Activated CD4-positive, alpha-beta T cell treated with anti-CD3 and anti-CD28 coated beads for 24 hours (primary cell): Measurements from ENCODE around the gene WDFY2.
"Not testable (repeated sequence)": the region's sequence is repeated elsewhere in the genome, so short reads cannot be mapped to it uniquely, and the experiment has no call there.

Source experiments
- DNase-seq, 2 donors: peaks; one replicate each; pipeline ENCODE4 v3.0.0-alpha.2; 2020; ENCODE audit warnings: low read depth in 2 of 2

Gene WDFY2

GRCh38 chr13:51632591-51633362, 48.5 kb downstream of the WDFY2 start:
- no peak for DNase-seq

- DNase-seq, result no peak
These were observed 51.0 kb downstream of the WDFY2 start for GRCh38 chr13:51635137-51635878.

- DNase-seq, result no peak
These were observed 52.2 kb downstream of the WDFY2 start for GRCh38 chr13:51636349-51636890.

- DNase-seq, result no peak
These were observed 53.6 kb downstream of the WDFY2 start for GRCh38 chr13:51637852-51638215.

- DNase-seq, result no peak
These were observed 54.1 kb downstream of the WDFY2 start for GRCh38 chr13:51638216-51638871.

DNA sequence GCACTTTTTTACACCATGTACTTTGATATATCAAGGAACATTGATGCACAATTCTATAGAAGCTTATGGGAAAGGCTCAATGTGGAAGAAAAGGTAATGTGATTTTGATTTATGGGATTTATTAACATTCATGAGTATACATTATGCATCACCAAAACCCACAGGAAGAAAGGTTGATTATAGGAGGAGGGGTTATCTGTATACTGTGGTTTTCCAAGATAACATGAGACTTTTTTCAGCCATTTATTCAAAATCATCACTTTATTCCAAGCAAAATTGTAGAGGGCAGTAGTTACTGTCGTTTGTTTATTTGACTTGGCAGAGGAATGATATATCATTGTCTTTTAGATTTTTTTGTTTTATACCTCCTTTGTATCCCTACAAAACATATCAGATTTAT, 54.9 kb downstream of the WDFY2 start:
- no peak for DNase-seq

- not testable (repeated sequence) for DNase-seq
These were observed 56.4 kb downstream of the WDFY2 start for GRCh38 chr13:51640696-51641095.

DNA sequence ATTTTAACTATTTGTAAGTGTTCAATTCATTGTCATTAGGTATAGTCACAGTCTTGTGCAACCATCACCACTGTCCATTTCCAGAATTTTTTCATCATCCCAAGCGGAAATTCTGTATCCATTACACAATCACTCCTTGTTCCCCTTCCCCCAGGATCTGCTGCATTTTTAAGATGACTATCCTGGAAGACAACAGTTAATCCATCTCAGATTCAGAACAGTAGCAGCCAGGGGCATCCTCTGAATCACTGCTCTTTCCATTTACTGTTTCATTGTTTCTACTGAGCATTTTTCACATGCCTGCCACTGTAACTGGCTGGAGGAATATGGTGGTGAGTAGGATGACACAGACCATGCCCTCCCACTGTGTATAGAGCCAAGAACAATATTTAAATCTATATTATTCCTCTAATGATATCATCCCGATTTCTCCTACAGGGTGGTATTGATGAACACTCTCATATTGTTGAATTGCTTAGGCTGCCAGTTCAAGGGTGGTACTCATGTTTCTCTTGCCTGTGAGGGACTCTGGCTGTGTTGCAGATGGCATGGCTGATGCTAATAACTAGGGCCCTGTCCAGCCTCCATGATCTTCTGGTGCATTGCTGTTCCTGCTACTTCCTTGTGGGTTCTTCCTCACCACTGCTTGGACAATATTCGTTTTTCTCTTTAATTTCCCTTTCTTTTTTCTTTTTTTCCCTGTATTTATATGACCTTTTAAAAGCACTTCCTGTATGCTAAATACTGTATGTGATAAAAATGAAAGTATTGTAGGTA, 59.0 kb downstream of the WDFY2 start:
- no peak for DNase-seq

- no peak for DNase-seq
These were observed 59.6 kb downstream of the WDFY2 start for GRCh38 chr13:51643882-51644281.

DNA sequence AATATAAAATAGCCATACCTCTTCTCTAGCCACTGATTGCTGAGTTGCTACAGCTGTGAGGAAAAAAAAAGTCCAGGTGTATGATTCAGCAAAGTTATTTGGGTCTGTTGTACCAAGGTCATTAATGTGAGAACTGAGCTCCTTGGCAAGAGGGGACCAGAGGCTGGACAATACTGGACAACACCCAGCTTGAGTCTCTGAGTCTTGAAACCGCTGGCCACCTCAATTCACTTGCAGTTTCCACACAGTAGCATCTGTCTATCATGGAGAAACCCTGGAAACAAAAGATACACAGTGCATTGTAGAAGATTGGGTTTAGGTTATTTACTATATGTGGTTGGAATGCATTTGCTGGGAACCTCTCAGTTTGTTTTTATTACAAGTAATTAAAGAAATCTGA, 60.4 kb downstream of the WDFY2 start:
- DNase-seq, result no peak

- DNase-seq, result no peak
These were observed 60.9 kb downstream of the WDFY2 start for GRCh38 chr13:51645154-51645650.

DNA sequence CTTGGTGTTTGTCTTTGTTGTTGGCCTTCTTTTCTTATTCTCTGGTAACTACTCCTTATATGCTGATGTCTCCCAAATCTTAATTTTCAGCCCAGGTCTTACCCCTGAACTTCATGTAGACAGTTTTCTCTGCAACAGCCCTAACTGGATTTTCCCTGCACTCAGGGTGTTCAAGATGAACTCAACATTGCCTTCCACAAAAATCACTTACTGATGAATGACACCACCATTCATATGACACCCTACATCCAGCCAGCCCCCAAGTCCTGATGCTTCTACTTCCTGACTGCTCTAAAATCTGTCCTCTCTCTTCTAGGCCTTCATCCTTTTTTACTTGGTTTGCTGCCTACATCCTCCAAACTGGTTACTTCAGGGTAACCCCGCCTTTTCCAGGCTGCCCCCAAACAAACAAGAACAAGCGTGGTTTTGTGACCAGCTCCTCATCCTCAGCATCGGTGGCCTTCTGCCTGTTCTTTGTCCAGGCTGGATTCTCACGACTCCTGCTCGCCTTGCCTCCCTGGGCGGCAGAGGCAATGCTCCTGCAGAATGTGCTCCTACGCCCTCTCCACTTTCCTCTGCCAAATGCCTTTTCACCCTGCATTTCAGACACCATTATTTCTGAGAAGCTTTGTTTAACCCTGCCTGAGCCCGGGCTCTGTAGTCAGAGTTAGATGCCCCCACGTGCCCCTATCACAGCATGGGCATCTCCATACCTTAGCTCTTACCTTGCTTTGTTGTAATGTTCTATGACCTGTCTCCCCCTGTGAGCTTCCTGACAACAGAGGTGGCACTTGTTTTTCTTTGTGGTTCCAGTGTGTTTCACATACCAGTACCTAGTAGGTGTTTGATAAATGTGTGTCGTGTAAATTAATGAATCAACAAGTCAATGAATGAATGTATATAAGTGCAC, 61.8 kb downstream of the WDFY2 start:
- no peak for DNase-seq

GRCh38 chr13:51647067-51647466, 62.8 kb downstream of the WDFY2 start:
- no peak for DNase-seq

DNA sequence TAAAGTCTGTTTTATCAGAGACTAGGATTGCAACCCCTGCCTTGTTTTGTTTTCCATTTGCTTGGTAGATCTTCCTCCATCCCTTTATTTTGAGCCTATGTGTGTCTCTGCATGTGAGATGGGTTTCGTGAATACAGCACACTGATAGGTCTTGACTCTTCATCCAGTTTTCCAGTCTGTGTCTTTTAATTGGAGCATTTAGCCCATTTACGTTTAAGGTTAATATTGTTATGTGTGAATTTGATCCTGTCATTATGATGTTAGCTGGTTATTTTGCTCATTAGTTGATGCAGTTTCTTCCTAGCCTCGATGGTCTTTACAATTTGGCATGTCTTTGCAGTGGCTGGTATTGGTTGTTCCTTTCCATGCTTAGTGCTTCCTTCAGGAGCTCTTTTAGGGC, 67.9 kb downstream of the WDFY2 start:
- not testable (repeated sequence) for DNase-seq

GRCh38 chr13:51659276-51660127, 75.2 kb downstream of the WDFY2 start:
- DNase-seq, result no peak

DNA sequence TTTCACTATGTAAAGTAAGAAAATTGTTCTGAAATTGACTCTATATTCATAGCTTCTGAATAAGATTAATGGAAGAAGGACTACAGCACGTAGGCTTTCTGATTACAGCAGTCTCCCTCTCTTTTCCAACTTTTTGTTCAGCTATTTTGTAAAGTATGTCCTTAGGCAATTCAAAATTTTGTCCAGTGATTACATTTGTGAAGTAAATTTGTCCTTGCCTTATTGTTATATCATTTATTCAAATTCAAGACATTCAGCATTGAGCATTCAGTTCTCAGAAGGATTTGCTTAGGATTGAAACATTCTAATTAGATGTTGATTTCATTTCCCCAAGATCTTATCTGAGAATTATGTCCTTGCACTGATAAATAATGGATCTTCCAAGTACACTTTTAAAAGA, 76.6 kb downstream of the WDFY2 start:
- DNase-seq, result no peak

- no peak for DNase-seq
These were observed 80.0 kb downstream of the WDFY2 start for GRCh38 chr13:51663973-51664957.

GRCh38 chr13:51665456-51665855, 81.2 kb downstream of the WDFY2 start:
- DNase-seq, result no peak
